Chondrocyte (in vitro differentiated cells): Measurements from ENCODE around the gene GJD2. TPM values are rescaled to one million over a fixed set of nuclear protein-coding genes. Genes with fewer than 3 reads are reported as not detected.
A peak's percentile ranks its signal among the peaks of the same experiment; 100 is the strongest.

Source experiments
- DNase-seq: peaks from one replicate; pipeline ENCODE4 v3.0.0; 2021; ENCODE audit warnings: mixed read lengths, low spot score
- H3K27ac Mint-ChIP-seq: one replicate; pipeline ENCODE4 v1.8.0; 2021; ENCODE audit warnings: mild to moderate bottlenecking, moderate library complexity, mixed read lengths; ENCODE audit not compliant: unreplicated experiment
- H3K27me3 Mint-ChIP-seq: 2 replicates; pipeline ENCODE4 v1.8.0; 2021; ENCODE audit warnings: low read depth, mixed read lengths
- H3K36me3 Mint-ChIP-seq: 2 replicates; pipeline ENCODE4 v1.8.0; 2021; ENCODE audit warnings: low read depth, mixed read lengths
- H3K4me1 Mint-ChIP-seq: 2 replicates; pipeline ENCODE4 v1.8.0; 2021; ENCODE audit warnings: low read depth, mild to moderate bottlenecking, mixed read lengths
- H3K4me3 Mint-ChIP-seq: one replicate; pipeline ENCODE4 v1.8.0; 2021; ENCODE audit warnings: mild to moderate bottlenecking, moderate library complexity, mixed read lengths; ENCODE audit not compliant: unreplicated experiment
- H3K9me3 Mint-ChIP-seq: 2 replicates; pipeline ENCODE4 v1.8.0; 2021; ENCODE audit warnings: low read depth, mixed read lengths
- CTCF ChIP-seq: fragments of 200-600 bp; sonication (generic); IDR thresholded peaks from 2 replicates; pipeline ENCODE4 v1.5.0; 2021; ENCODE audit warnings: antibody characterized with exemption, mild to moderate bottlenecking, moderate library complexity
- total RNA-seq: library from RNA; stranded (reverse); gene quantifications from 3 replicates; pipeline ENCODE4 v1.2.1, GENCODE V29; 2021

GJD2 gene
- total RNA-seq, 1 donor from 2014 or later, result not detected

DNA sequence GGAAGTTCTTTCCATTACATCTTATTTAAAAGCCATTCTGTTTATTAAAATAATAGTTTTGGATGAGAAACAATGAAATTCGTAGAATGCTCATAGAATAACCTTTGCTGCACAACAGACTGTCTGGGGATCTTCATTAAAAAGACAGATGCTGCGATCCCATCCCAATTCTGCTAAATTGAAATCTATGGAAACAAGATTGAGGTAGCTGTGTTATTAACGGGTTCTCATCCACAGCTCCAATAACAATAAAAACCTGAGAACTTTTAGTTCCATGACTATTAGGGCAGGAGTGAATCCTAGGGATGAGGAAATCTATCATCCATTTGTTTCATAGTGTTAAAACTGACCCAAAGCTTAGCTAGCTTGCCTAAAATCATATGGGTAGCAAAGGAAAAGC, 2.5 kb upstream of the GJD2 start:
- no peak for TF ChIP-seq CTCF
- H3K4me1 Mint-ChIP-seq, result peaks cover 5% of the 10 kb centered on the region
- H3K27ac Mint-ChIP-seq, result no peak overlapping the region
- H3K36me3 Mint-ChIP-seq, result no peaks in the 10 kb centered on the region
- H3K4me3 Mint-ChIP-seq, result no peak overlapping the region
- peaks cover 59% of the 10 kb centered on the region for H3K27me3 Mint-ChIP-seq
- H3K9me3 Mint-ChIP-seq, result no peaks in the 10 kb centered on the region
- DNase-seq, result no peak

- Mint-ChIP-seq H3K4me1 (peaks cover 5% of the 10 kb centered on the region), H3K9me3 (no peaks in the 10 kb centered on the region), H3K27me3 (peaks cover 63% of the 10 kb centered on the region)
Measured at GRCh38 chr15:34755419-34755773, 598 bp upstream of the GJD2 start.

DNA sequence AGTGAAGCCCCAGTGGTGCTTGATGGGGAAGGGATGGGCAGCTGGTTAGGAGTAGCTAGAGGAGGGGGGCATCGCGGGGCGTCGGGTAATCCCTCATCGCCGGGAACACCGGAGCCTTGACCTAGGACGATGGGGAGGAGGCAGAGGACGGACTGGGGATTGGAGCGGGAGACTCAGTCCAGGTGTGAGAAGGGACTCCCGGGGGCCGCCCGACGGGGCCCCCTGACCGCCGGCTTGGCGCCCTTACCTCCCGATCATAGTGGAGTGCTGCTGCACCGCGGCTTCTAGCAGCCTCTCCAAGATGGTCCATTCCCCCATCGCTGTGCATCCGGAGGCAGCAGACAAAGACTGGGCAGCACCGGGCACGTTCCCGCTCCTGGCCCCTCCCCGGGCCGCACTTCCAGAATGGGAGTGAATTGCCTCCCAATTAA, 612 bp downstream of the GJD2 start:
- no peak overlapping the region for H3K27ac Mint-ChIP-seq
- no peak for DNase-seq
- H3K27me3 Mint-ChIP-seq, result peaks cover 60% of the 10 kb centered on the region
- H3K4me1 Mint-ChIP-seq, result peaks cover 5% of the 10 kb centered on the region
- TF ChIP-seq CTCF, result no peak
- H3K4me3 Mint-ChIP-seq, result peak overlapping the region; percentile 33
- H3K36me3 Mint-ChIP-seq, result no peaks in the 10 kb centered on the region
- H3K9me3 Mint-ChIP-seq, result no peaks in the 10 kb centered on the region

More at GRCh38 chr15:34755419-34755773, 598 bp upstream of the GJD2 start:
- DNase-seq, result no peak
- Mint-ChIP-seq H3K27ac (no peak overlapping the region), H3K36me3 (no peaks in the 10 kb centered on the region), H3K4me3 (no peak overlapping the region)
- no peak for TF ChIP-seq CTCF

DNA sequence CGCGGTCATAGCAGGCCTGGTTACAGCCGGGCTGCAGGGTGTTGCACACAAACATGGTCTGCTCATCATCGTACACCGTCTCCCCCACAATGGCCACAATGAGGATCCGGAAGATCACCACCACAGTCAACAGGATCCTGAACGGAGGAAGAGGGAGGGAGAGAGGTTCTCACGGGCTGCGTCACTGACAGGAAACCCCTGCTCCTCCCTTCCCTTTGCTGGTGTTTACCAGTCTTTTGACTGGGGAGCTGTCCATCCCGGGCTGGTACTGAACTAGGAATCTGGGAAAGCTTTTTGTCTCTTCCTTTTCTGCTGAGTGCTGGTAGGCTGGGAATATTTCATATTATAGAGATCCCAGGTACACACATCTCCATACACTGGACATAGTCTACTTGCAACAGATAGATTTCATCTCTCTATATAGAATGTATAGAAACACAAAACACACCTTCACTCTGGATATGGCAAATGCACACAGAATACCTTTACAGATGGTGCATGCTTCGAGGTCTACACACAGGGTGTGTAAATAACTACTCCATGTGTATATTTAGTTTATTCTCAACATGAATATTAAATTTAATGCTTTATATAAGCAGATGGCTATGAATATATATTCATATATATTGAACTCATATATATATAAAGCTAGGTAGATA, 1.4 kb downstream of the GJD2 start:
- peaks cover 5% of the 10 kb centered on the region for H3K4me1 Mint-ChIP-seq
- peaks cover 57% of the 10 kb centered on the region for H3K27me3 Mint-ChIP-seq
- H3K4me3 Mint-ChIP-seq, result no peak overlapping the region
- H3K9me3 Mint-ChIP-seq, result no peaks in the 10 kb centered on the region
- DNase-seq, result no peak
- no peak for TF ChIP-seq CTCF
- H3K27ac Mint-ChIP-seq, result no peak overlapping the region
- H3K36me3 Mint-ChIP-seq, result no peaks in the 10 kb centered on the region

GRCh38 chr15:34749691-34750090, 5.1 kb downstream of the GJD2 start:
- Mint-ChIP-seq H3K9me3 (no peaks in the 10 kb centered on the region), H3K4me1 (peaks cover 3% of the 10 kb centered on the region), H3K27ac (no peak overlapping the region), H3K36me3 (no peaks in the 10 kb centered on the region), H3K4me3 (no peak overlapping the region), H3K27me3 (peaks cover 45% of the 10 kb centered on the region)
- DNase-seq, result no peak
- no peak for TF ChIP-seq CTCF
